Kidney (tissue), 14 donors: ENCODE measurements around the gene SCGN. TPM values are rescaled to one million over a fixed set of nuclear protein-coding genes. Genes with fewer than 3 reads are reported as not detected.

Source experiments
- DNase-seq, 5 donors: peaks; one replicate each; pipeline ENCODE4 v3.0.0-alpha.2; 2013 to 2020
- FAIRE-seq: peaks from 2 replicates; lab custom pipeline; 2012; peaks lifted over from hg19 to GRCh38; lab: Jason Lieb, UNC
- H3K27ac ChIP-seq, 2 donors: one replicate each; pipeline ENCODE4 v1.7.0; 2013; ENCODE audit warnings: low read depth in 2 of 2, low read length in 2 of 2, inconsistent platforms in 1 of 2
- H3K27me3 ChIP-seq: one replicate; pipeline ENCODE4 v1.7.1; 2013; ENCODE audit warnings: low read length, inconsistent platforms; ENCODE audit not compliant: control insufficient read depth, insufficient read depth
- H3K36me3 ChIP-seq, 3 donors: one replicate each; pipeline versions ENCODE4 v1.7.0 to v1.7.1; 2013; ENCODE audit warnings: low read length in 3 of 3, control low read depth in 1 of 3, inconsistent platforms in 1 of 3; ENCODE audit not compliant: insufficient read depth in 3 of 3, control insufficient read depth in 2 of 3
- H3K4me1 ChIP-seq, 3 donors: one replicate each; pipeline versions ENCODE4 v1.7.0 to v1.7.1; 2013; ENCODE audit warnings: low read length in 3 of 3, inconsistent platforms in 1 of 3, low read depth in 1 of 3; ENCODE audit not compliant: control insufficient read depth in 2 of 3, insufficient read depth in 2 of 3
- H3K4me3 ChIP-seq, 3 donors: one replicate each; pipeline versions ENCODE4 v1.7.0 to v1.8.1; 2013; ENCODE audit warnings: low read length in 3 of 3, control low read depth in 1 of 3, inconsistent platforms in 1 of 3
- H3K9ac ChIP-seq, 3 donors: one replicate each; pipeline versions ENCODE4 v1.7.0 to v1.7.1; 2013; ENCODE audit warnings: low read length in 3 of 3, control low read depth in 1 of 3, inconsistent platforms in 1 of 3
- H3K9me3 ChIP-seq, 3 donors: one replicate each; pipeline versions ENCODE4 v1.7.0 to v1.7.1; 2013; ENCODE audit warnings: low read length in 3 of 3, control low read depth in 1 of 3, inconsistent platforms in 1 of 3; ENCODE audit not compliant: control insufficient read depth in 2 of 3, insufficient read depth in 1 of 3
- CTCF ChIP-seq: IDR thresholded peaks from 3 replicates; pipeline ENCODE4 v1.5.1; 2012; ENCODE audit warnings: mild to moderate bottlenecking, moderate library complexity, borderline replicate concordance; ENCODE audit not compliant: insufficient read depth; ENCODE audit errors: extremely low read depth
- intact Hi-C: fragments of 100-400 bp; cut with DNase I; formaldehyde crosslinking; loops from one replicate; pipeline ENCODE4 v1.11.1; 2022
- polyA plus RNA-seq: library from polyadenylated mRNA; stranded (reverse); fragments of 350-450 nt; fragmentation: Illumina TruSeq; extraction: RNeasy Lipid Tissue Mini Kit (QIAGEN cat#74804); gene quantifications from one replicate; pipeline ENCODE4 v1.2.3, GENCODE V29; 2014; ENCODE audit warnings: low read depth, low replicate concordance; ENCODE audit not compliant: insufficient read depth
- total RNA-seq: library from RNA; stranded (reverse); fragmentation: NEBNext Ultra II Directional; extraction: Animal tissue kit (Norgen Biotek cat#: 25700); gene quantifications from one replicate; pipeline ENCODE4 v1.2.1, GENCODE V29; 2021
- donor health status: control.
- donor health status: control.
- donor health status: control.
- donor health status: control.
- donor health status: control.
- donor health status: DM: yes; HTN: yes; CAD: no.
- donor health status: Normal renal cell carcinoma (clear cell type).

The SCGN gene
- total and polyA plus RNA-seq, 2 donors from 2014 or later: 0.90 to 8.7 TPM

GRCh38 chr6:25697537-25698340 lies 45.7 kb downstream of the SCGN start:
- Histone ChIP-seq H3K9me3 (no peaks in the 10 kb centered on the region), H3K4me3 (no peak overlapping the region), H3K27ac (no peak overlapping the region), H3K27me3 (no peaks in the 10 kb centered on the region), H3K4me1 (no peaks in the 10 kb centered on the region), H3K36me3 (no peaks in the 10 kb centered on the region), H3K9ac (no peak overlapping the region)
- FAIRE-seq: no peak
- DNase-seq: no peak
- intact Hi-C loops: no loop called here
- TF ChIP-seq CTCF: no peak

- Histone ChIP-seq H3K27me3 (no peaks in the 10 kb centered on the region), H3K9me3 (no peaks in the 10 kb centered on the region), H3K9ac (no peak overlapping the region), H3K4me1 (no peaks in the 10 kb centered on the region), H3K27ac (no peak overlapping the region), H3K4me3 (no peak overlapping the region), H3K36me3 (no peaks in the 10 kb centered on the region)
- FAIRE-seq (no peak), DNase-seq (no peak)
- intact Hi-C loops: no loop called here
- TF ChIP-seq CTCF: no peak
Observed at GRCh38 chr6:25698631-25699030, 46.6 kb downstream of the SCGN start.

DNA sequence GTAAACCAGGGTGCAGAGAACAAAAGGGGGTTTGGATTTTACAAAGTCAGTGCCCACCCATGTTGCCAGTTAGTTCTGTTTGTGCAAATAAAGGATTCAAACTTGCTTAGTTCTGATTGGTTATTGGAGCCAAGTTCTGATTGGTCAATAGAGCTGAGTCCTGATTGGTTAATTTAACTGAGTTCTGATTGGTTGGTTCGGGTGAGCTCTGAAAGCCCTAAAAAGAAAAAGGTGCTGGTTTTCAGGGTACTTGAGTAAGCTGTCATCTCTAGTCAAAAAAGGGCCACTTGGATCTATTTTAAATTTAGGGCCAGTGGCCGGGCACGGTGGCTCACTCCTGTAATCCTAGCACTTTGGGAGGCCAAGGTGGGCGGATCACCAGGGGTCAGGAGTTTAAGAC lies 47.6 kb downstream of the SCGN start:
- H3K9me3 ChIP-seq: no peaks in the 10 kb centered on the region
- no peak for FAIRE-seq
- no peak for DNase-seq
- H3K4me3 ChIP-seq: no peak overlapping the region
- H3K9ac ChIP-seq: no peak overlapping the region
- no peak for TF ChIP-seq CTCF
- intact Hi-C loops: no loop called here
- no peaks in the 10 kb centered on the region for H3K4me1 ChIP-seq
- H3K27ac ChIP-seq: no peak overlapping the region
- no peaks in the 10 kb centered on the region for H3K36me3 ChIP-seq
- no peaks in the 10 kb centered on the region for H3K27me3 ChIP-seq
